ENCODE results near the gene CCL20.
"Not testable (repeated sequence)": the region's sequence is repeated elsewhere in the genome, so short reads cannot be mapped to it uniquely, and the experiment has no call there.

The CCL20 gene

GRCh38 chr2:227834423-227834822 is 20.8 kb downstream of the CCL20 start:
- DNase-seq (ENCODE audit: low read depth in 3 of 3) = no peak

DNA sequence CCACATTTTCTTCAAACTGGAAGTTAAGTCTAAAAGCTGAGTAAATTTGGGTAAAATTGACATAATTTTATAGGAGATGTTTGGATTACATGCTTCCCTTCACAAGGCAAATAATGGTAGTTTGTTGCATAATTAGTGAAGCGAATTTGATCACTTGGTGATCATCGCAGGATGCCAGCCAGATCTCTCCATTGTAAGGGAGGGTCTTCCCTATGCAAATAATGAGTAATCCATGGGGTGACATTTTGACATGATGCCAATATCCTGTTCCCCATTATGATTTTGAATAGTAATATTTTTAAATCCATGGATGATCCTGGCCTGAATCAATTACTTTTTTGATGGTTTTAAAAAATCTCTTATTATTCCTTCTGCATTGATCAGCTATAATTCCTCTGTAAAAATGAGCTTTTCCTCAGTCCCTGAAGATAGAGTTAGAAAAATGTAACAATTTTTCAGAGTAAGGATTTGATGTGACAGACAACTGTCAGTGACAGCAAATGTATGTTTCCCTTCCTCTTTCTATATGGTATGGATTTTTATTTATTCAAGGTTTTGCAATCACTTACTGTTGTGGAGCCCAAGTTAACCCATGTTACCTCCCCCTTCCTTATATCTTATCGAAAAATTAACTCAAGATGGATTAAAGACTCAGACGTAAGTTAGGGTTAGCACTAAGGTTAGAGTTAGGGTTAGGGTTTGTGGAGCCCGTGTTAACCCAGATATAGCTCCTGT is 21.4 kb downstream of the CCL20 start:
- DNase-seq (ENCODE audit: low read depth in 3 of 3) = no peak

DNA sequence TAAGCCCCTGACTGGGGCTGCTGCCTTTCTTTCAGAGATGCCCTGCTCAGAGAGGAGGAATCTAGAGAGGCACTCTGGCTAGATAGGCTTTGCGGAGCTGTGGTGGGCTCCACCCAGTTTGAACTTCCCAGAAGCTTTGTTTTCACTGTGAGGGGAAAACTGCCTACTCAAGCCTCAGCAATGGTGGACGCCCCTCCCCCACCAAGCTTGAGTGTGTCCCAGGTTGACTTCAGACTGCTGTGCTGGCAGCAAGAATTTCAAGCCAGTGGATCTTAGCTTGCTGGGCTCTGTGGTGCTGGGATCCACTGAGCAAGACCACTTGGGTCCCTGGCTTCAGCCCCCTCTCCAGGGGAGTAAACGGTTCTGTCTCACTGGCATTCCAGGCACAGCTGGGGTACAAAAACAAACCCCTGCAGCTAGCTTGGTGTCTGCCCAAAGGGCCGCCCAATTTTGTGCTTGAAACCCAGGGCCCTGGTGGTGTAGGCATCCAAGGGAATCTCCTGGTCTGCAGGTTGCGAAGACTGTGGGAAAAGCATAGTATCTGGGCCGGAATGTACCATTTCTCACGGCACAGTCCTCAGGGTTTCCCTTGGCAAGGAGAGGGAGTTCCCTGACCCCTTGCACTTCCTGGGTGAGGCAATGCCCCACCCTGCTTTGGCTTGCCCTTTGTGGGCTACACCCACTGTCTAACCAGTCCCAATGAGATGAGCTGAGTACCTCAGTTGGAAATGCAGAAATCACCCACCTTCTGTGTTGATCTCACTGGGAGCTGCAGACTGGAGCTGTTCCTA is 25.9 kb downstream of the CCL20 start:
- DNase-seq (ENCODE audit: low read depth in 3 of 3) = not testable (repeated sequence)

DNA sequence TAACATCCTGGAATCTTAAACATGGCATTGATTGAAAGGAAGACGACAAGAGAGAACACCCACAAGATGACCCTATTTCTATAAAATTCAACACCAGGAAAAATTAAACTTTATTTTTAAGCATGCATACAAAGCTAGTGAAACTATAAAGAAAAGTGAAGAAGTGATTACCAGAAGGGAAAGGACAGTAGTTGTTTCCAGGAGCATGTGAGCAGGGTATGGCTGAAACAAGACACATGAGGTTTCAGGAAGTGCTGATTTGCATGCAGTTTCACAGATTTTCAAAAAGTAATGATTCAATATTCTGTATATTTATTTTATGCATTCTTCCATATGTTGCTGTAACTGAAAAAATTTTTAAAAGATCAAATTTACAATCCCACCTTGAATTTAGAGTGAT is 33.2 kb downstream of the CCL20 start:
- no peak for DNase-seq (ENCODE audit: low read depth in 3 of 3)

DNA sequence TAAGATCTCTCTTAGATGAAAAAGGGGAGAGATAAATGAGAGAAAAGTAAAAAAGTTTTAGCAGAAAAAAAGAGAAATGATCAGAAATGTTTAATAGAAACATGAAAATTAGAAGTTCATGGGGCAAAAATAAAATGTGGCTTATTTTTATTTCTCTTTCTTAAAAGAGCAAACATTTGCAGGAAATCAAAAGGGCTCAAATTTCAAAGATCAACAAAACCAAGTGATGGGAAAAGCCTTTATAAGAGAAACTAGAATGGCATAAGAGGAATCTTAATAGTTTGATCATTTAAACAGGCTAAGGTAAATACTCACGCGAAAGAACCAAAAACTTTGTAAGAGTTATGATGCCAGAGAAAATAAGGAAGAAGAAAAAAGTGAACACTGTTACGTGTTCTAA is 34.5 kb downstream of the CCL20 start:
- DNase-seq (ENCODE audit: low read depth in 3 of 3) = no peak

- DNase-seq (ENCODE audit: low read depth in 3 of 3) = no peak
Measured at GRCh38 chr2:227848586-227848985, 34.9 kb downstream of the CCL20 start.

DNA sequence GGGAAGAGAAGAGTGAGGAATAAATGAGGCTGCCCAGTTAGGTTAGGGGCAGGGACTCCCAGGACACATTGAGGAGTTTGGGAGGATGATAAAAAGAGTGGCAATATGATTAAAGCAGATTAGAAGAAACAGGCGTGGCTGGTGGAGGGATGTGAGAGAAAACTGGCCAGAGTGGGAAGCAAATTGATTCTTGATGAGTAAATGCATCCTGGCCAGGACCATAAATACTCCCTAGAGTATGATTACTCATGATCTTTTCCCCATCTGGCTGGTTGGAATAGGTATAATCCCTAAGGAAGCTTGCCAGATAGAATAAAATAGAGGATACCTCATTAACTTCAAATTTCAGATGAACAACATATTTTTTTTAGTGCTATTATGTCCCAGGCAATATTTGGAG is 36.3 kb downstream of the CCL20 start:
- DNase-seq (ENCODE audit: low read depth in 3 of 3) = no peak

DNA sequence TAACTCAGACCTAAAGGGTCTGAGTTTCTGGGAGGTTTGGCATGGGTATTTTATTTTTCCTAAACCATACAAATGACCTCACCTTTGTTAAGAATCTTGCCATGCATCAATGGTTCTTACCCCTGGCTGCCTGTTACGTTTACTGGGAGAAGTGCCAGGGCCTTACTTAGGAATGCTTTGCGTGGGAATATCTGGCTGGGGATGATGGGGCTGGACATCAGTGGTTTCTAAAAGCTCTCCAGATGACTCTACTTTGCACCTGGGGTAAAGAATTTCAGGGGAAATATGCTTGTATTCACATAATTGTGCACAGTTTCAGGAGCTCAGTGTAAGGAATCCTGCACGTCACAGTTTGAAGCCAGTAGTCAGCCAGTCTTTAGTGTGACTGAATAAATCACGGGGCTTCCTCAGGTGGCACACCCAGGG is 39.6 kb downstream of the CCL20 start:
- DNase-seq (ENCODE audit: low read depth in 3 of 3) = no peak

GRCh38 chr2:227853765-227854271 is 40.2 kb downstream of the CCL20 start:
- DNase-seq (ENCODE audit: low read depth in 3 of 3) = no peak

DNA sequence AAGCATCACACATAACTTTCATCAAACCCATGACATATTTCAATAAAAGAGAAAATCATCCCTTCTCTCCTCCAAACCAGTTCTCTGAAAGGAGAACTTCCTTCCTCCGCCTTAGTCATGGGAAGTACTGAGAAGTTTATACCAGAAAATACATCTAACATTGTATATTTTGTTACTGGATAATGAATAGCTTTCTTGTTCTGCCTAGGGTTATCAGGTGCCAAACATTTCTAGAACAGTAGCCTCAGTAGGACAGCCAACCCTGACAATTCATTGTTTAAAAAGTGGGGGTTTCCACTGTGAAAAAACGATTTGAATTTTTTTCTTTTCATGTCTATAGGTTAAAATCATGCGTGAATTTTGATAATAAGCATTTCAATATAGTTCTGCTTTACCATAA is 41.8 kb downstream of the CCL20 start:
- DNase-seq (ENCODE audit: low read depth in 3 of 3) = no peak

DNA sequence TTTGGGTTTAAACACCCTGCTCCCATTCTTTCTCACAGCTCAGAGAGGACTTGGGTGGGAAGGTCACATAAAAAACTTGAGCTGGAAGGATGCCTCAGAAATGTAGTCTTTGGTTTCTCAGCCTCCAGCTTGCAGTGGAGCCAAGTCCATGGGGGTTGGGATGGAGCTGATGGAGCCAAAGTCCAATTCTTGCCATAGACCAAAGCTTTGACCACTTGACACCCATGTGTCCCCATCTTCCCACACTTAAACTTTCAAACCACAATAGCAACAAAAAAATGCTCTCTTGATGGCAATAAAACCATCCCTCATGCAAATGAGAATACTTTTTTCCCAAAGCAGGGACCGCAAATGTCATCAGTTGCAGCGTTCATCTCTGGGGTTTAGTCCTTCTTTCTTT is 43.1 kb downstream of the CCL20 start:
- DNase-seq (ENCODE audit: low read depth in 3 of 3) = no peak

GRCh38 chr2:227860221-227860641 is 46.6 kb downstream of the CCL20 start:
- DNase-seq (ENCODE audit: low read depth in 3 of 3) = no peak

GRCh38 chr2:227861011-227861410 is 47.4 kb downstream of the CCL20 start:
- DNase-seq (ENCODE audit: low read depth in 3 of 3) = no peak

DNA sequence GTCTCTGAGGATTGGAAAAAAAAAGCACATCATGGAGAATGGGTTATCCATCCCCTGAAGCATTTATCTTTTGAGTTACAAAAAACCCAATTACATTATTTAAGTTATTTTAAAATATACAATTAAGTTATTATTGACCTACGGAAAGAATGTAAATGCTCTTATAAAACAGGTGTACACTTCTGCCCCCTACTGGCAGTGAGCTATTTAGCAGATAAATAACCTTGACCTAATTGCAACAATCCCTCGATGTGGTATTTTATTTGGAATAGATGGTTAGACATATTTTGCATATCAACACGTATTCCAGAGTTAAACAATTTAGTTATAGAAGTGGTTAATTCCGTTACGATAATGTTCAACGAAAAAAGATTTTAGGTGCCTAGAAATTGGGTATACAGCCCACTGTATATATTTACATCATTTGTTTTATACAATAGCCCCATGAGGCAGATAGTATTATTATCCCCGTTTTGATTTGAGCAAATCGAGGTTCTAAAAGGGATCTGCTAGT is 48.6 kb downstream of the CCL20 start:
- DNase-seq (ENCODE audit: low read depth in 3 of 3) = no peak

DNA sequence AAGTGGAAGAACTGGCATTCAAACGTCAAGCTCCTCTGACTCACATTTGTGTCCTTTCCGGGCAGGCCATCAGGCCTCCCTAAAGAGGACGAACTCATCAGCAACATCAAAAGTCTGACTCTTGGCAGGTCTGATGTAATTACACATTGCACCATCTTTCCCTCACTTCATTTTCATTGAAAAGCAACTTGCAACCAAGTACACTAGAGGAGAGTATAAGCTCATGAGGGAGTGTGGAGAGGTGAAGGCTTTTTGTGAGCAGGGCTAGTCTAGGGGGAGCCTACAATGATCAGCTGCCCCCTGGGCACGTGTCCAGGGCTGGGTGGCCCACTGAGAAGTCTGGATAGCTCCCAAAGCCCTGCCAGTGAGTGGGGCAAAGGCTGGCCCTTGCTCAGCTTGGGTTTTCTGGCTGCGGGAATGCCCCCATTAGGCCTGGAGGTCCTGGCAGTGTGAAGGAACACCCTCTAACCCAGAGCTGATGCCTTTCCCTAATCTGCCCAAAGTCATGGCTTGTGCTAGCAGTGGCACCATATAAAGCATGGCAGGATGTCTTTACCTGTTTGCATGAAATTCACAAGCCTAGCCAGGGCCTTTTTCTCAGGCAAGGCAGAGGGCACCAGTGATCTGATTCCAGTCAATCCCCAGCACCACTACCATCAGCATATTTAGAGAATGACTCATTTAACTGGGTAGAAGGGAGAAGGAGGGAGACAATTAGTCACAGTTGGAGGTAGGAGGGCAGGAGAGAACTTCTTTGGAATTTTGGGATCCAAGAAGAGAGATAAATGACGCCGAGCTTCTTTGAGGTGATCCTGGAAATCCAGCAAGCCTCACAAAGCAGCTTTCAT is 49.3 kb downstream of the CCL20 start:
- DNase-seq (ENCODE audit: low read depth in 3 of 3) = no peak

DNA sequence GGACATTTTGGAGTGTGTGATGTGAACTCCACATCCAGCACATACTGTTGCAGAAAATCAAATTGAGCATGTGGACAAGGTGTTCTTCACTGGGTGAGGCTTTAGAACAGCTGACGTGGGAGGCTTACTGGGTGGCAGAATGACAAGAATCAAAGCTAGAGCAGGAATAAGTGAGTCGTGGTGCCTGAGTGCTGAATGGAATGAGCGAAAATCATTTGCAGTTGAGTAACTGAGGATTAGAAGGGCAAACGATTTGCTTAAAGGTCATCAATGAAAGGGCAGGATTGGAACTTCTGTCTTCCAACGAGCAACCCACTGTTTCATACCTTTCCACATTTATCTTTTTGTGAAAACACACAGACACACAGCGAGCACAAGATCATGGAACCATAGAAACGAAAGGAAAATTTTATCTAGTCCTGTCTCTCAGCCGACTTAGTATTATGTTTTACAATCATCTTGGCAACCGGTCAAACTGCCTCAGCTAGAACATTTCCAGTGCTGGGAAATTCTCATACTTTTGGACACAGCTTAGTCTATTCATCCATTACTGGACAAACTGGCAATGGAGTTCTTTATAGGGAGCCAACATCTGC is 50.6 kb downstream of the CCL20 start:
- DNase-seq (ENCODE audit: low read depth in 3 of 3) = no peak

GRCh38 chr2:227865291-227865690 is 51.6 kb downstream of the CCL20 start:
- DNase-seq (ENCODE audit: low read depth in 3 of 3) = no peak
